Sigmoid colon (tissue), 4 donors: ENCODE data around the gene SKOR1.

ENCODE experiments used
- EP300 ChIP-seq, 4 donors: sonication (generic); formaldehyde crosslinking; IDR thresholded peaks; one replicate each; pipeline ENCODE4 v1.6.1; 2017; ENCODE audit warnings: antibody characterized with exemption in 4 of 4
- POLR2A ChIP-seq, 2 donors: fragments of 450-650 bp; IDR thresholded peaks; one replicate each; pipeline ENCODE4 v1.6.1; 2016; ENCODE audit warnings: antibody characterized with exemption in 2 of 2, mild to moderate bottlenecking in 2 of 2, moderate library complexity in 2 of 2
- POLR2AphosphoS5 ChIP-seq, 4 donors: sonication (generic); formaldehyde crosslinking; IDR thresholded peaks; one replicate each; pipeline ENCODE4 v1.6.1; 2017; ENCODE audit warnings: antibody characterized with exemption in 4 of 4
- TF ChIP-seq, protein P1 (sequence below), 4 experiments: fragments of 450-650 bp in 3 of 4; fragments of 200-600 bp in 1 of 4; IDR thresholded peaks; one replicate each; pipeline ENCODE4 v1.5.1; 2016 to 2019; ENCODE audit warnings: antibody characterized with exemption in 4 of 4, mild to moderate bottlenecking in 3 of 4, moderate library complexity in 2 of 4

DNA sequence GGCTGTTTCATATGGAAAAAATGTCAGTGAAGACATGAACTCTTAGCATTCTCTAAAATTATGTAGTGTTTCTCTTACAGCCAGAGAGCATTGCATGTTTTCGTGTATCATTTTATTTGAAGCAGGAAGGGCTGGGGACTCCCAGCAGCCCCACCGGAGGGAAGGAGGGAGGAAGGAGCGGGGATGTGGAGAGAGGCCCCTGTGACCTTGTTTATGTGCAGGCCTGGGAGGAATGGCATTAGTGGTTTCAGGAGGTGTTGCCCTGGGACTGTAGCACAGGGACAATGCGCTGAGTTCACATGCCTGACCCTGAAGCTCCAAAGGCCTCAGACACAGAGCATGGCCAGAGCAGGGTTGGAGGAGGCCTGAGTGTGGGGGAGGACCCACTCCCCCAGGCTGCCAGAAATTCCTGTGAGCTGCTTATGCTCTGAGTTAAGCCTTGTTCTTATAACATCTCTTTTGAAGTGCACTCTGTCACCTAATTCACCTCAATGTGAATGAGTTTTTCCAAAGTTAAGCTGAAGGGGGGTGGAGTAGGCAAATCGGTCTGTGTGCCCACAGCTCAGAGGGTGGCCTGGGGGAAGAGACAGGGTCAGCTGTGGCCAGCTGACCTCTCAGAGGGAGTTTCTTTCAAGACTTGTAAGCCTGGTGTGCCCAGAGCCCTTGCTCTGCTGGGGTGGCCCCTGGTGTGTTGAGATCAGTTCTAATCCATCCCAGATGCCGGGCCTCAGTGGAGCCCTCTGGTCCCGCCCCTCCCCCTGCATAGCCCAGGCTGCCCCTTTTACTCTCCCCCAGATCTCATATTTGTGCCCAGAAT lies 18.5 kb downstream of the SKOR1 start:
- TF ChIP-seq, protein P1, sequence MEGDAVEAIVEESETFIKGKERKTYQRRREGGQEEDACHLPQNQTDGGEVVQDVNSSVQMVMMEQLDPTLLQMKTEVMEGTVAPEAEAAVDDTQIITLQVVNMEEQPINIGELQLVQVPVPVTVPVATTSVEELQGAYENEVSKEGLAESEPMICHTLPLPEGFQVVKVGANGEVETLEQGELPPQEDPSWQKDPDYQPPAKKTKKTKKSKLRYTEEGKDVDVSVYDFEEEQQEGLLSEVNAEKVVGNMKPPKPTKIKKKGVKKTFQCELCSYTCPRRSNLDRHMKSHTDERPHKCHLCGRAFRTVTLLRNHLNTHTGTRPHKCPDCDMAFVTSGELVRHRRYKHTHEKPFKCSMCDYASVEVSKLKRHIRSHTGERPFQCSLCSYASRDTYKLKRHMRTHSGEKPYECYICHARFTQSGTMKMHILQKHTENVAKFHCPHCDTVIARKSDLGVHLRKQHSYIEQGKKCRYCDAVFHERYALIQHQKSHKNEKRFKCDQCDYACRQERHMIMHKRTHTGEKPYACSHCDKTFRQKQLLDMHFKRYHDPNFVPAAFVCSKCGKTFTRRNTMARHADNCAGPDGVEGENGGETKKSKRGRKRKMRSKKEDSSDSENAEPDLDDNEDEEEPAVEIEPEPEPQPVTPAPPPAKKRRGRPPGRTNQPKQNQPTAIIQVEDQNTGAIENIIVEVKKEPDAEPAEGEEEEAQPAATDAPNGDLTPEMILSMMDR (IDR thresholded peaks at IDR 0.05) = no peak
- TF ChIP-seq POLR2A (IDR thresholded peaks at IDR 0.05) (no peak), POLR2AphosphoS5 (IDR thresholded peaks at IDR 0.05) (no peak), EP300 (IDR thresholded peaks at IDR 0.05) (no peak)
